ENCODE measurements around the gene DPP9.

- TF ChIP-seq, protein P1, sequence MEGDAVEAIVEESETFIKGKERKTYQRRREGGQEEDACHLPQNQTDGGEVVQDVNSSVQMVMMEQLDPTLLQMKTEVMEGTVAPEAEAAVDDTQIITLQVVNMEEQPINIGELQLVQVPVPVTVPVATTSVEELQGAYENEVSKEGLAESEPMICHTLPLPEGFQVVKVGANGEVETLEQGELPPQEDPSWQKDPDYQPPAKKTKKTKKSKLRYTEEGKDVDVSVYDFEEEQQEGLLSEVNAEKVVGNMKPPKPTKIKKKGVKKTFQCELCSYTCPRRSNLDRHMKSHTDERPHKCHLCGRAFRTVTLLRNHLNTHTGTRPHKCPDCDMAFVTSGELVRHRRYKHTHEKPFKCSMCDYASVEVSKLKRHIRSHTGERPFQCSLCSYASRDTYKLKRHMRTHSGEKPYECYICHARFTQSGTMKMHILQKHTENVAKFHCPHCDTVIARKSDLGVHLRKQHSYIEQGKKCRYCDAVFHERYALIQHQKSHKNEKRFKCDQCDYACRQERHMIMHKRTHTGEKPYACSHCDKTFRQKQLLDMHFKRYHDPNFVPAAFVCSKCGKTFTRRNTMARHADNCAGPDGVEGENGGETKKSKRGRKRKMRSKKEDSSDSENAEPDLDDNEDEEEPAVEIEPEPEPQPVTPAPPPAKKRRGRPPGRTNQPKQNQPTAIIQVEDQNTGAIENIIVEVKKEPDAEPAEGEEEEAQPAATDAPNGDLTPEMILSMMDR (conservative IDR thresholded peaks at IDR 0.05; ENCODE audit: low read length), result peak; percentile 61
- no peak for TF ChIP-seq EZH2phosphoT487 (IDR thresholded peaks at IDR 0.05; ENCODE audit: borderline replicate concordance, low read depth, low read length)
Measured at GRCh38 chr19:4660181-4660791, 63.4 kb downstream of the DPP9 start.

All from OCI-LY7 (cell line).